Endothelial cell of hepatic sinusoid (primary cell): ENCODE results near the gene LTB4R.
"Not testable (repeated sequence)": the region's sequence is repeated elsewhere in the genome, so short reads cannot be mapped to it uniquely, and the experiment has no call there.

Experiments
- in situ Hi-C: cut with HindIII; loops from 2 replicates; pipeline ENCODE4 v1.10.0; 2017; ENCODE audit warnings: low sequenced_read_pairs

Gene LTB4R

GRCh38 chr14:24337824-24338175 lies 26.5 kb downstream of the LTB4R start:
- in situ Hi-C loops: loop anchor here (5.0 kb wide), 2 partner anchors 60 to 100 kb away; no protein-coding TSS in a partner anchor

- in situ Hi-C loops: loop anchor here (5.0 kb wide), 2 partner anchors 62 to 98 kb away; no protein-coding TSS in a partner anchor
Observed at GRCh38 chr14:24338843-24339242, 27.5 kb downstream of the LTB4R start.

- in situ Hi-C loops: loop anchor here (5.0 kb wide), 2 partner anchors 62 to 98 kb away; no protein-coding TSS in a partner anchor
Observed at GRCh38 chr14:24339284-24340151, 28.2 kb downstream of the LTB4R start, which contains the start of gene RIPK3. Gene RIPK3, minus strand, starts transcription at chr14:24339991. Its CDS starts 165 bp downstream, at chr14:24339826.

- in situ Hi-C loops: no loop called here
Observed at GRCh38 chr14:24340606-24341005, 29.3 kb downstream of the LTB4R start.

- in situ Hi-C loops: no loop called here
Observed at GRCh38 chr14:24342889-24343288, 31.6 kb downstream of the LTB4R start.

GRCh38 chr14:24343795-24344660 lies 32.7 kb downstream of the LTB4R start:
- in situ Hi-C loops: no loop called here

GRCh38 chr14:24347134-24347533 lies 35.8 kb downstream of the LTB4R start:
- in situ Hi-C loops: no loop called here

GRCh38 chr14:24348186-24348585 lies 36.9 kb downstream of the LTB4R start:
- in situ Hi-C loops: no loop called here

GRCh38 chr14:24349742-24350141 lies 38.4 kb downstream of the LTB4R start:
- in situ Hi-C loops: no loop called here

- in situ Hi-C loops: no loop called here
Observed at GRCh38 chr14:24351517-24351916, 40.2 kb downstream of the LTB4R start.

- in situ Hi-C loops: no loop called here
Observed at GRCh38 chr14:24353559-24354481, 42.5 kb downstream of the LTB4R start.

GRCh38 chr14:24354482-24354825 lies 43.2 kb downstream of the LTB4R start:
- in situ Hi-C loops: not testable (repeated sequence)

GRCh38 chr14:24355009-24355408 lies 43.7 kb downstream of the LTB4R start:
- in situ Hi-C loops: no loop called here

- in situ Hi-C loops: no loop called here
Observed at GRCh38 chr14:24356208-24356607, 44.9 kb downstream of the LTB4R start.

- in situ Hi-C loops: no loop called here
Observed at GRCh38 chr14:24360281-24360680, 49.0 kb downstream of the LTB4R start.

- in situ Hi-C loops: no loop called here
Observed at GRCh38 chr14:24361326-24361725, 50.0 kb downstream of the LTB4R start.

- in situ Hi-C loops: no loop called here
Observed at GRCh38 chr14:24362241-24362960, 51.1 kb downstream of the LTB4R start.

GRCh38 chr14:24363401-24363800 lies 52.1 kb downstream of the LTB4R start:
- in situ Hi-C loops: no loop called here

- in situ Hi-C loops: loop anchor here (5.0 kb wide), 1 partner anchor 52 kb away; no protein-coding TSS in a partner anchor
Observed at GRCh38 chr14:24364841-24365240, 53.5 kb downstream of the LTB4R start.
